ENCODE measurements around the gene MLLT1.

The MLLT1 gene

DNA sequence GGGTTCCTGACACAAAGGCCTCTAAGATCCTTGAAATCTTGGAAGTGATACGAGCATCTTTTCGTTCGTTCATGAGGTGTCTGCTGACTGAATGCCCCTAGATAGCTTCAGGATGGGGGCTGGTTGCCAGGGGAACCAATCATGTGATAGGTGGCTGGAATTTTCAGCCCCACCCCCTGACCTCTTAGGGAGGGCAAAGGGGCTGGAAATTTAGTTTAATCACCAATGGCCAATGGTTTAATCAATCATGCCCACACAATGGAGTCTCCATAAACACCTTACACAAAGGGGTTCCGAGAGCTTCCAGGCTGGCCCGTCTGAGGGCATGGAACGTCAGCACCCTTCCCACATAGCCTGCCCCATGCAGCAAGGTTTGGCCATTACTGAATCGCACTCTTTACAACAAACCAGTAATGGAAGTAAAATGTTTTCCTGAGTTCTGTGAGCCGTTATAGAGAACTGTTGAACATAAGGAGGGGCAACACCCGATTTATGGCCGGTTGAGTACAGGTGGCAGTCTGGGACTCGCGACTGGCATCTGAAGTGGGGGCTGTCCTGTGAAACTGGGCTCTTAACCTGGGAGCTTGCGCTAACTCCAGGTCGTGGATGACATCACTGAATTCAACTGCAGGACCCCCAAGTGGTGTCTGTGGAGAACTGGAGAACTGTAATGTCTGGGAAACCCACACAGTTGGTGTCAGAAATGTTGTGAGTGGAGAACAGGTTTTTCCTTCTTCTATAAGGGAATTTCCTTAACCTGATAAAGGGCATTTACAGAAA is 25.6 kb downstream of the MLLT1 start:
- no peak for DNase-seq

DNA sequence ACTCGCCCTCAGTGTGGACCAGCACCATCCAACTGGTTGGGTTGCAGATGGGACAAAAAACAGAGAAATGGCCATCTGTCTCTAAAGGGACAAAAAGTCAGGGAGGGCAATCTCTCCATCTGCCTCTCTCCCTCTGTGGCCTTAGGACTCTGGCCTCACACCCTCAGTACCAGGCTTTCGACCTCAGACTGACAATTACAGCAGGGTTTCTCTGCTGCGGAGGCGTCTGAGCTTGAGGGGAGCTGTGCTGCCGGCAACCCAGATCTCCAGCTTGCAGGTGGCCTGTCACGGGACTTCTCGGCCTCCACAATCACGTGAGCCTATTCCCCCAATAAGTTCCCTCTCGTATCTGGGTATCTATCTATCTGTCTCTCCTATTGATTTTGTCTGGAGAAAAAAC is 27.7 kb downstream of the MLLT1 start:
- no peak for DNase-seq

DNA sequence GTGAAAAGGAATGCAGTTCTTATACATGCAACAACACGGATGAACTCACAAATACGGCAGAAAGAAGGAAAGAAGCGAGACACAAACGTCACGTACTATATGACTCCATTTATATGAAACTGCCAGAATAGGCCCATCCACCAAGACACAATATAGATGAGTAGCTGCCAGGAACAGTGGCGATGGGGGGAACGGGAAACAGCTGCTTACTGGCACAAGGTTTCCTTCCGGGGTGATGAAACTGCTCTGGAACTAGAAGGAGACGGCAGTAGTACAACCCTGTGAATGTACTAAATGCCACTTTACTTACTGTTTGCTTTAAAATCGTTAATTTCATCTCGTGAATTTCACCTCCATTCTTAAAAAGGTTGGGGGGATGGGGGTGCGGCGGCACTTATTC is 28.9 kb downstream of the MLLT1 start:
- no peak for DNase-seq

DNA sequence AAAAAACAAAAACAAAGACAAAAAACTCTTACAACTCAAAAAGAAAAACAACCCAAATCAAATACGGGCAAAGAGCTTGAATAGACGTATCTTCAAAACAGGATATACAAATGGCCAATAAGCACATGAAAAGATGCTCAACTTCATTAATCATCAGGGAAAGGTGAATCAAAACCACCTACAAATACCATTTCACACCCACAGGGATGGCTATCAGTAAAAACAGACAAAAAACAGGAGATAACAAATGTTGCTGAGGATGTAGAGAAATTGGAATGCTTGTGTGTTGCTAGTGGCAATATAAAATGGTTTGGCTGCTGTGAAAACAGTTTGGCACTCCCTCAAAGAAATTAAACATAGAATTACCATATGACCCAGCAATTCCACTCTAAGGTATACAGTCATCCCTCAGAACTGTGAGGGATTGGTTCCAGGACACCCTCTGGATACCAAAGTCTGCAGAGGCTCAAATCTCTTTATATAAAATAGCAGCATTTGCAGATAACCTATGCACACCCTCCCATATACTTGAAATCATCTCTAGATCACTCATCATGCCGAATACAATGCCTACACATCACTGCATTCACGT is 29.7 kb downstream of the MLLT1 start:
- DNase-seq, result no peak

DNA sequence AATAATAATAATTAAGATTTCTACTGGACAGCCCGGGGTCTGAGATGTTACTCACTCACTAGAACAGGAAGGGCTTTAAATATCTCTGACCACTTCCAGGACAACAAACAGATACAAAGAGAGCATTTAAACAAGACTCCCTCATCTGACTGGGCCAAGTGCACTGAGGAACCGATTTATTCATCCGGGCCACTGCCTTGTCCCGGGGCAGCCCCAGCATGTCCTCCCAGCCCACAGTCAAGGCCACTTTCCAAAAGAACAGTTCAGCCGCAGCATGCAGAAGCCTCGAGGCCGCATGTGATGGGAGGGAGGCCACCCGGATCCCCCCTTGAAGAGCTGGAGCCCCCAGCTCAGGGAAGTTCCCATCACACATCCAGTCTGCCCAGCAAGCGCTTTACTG is 30.5 kb downstream of the MLLT1 start:
- DNase-seq, result no peak

DNA sequence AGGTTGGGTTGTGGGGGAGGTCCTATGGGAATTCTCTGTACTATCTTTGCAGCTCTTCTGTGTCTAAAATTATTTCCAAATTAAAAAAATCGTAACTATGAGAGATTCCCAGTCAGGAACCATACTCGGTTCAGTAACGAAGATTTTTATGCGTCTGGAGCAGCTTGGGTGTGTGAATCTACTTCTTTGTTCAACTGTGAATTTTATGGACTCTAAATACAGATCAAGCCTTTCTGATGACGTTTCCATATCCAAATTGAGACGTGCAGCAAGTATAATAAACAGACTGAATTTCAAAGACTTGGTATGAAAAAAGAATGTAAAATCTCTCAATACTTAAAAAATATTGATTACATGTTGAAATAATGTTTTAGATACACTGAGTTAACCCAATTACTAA is 30.9 kb downstream of the MLLT1 start:
- DNase-seq, result no peak

DNA sequence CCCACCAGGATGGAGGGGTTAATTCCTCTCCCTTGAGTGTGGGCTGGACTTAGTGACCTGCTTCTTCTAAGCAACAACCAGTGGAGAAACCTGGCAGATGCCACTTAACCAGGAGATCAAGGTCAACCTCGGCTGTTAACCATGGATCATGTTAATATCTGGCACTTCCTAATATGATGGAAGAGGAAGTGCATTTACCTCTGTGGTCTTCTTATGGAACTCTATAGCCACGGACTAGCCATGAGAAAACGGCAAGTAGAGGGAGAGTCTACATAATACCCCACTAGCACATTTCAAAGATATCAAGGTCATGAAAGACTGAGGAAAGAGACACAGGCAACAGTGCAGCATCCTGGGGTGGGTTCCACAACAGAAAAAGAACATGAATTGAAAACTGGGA is 31.4 kb downstream of the MLLT1 start:
- DNase-seq, result no peak

DNA sequence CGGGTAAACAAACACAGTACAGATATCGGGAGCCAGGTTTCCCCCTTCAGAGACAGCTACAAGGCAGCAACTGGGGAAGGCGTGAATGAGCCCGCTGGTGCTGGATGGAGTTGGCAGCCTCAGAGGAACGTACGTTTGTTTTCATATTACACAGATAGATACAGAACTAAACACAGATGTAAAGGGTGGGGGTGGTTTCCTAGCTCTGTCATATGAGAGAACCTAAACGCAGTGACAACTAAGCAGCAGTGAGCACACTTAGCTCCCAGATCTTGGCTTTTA is 32.8 kb downstream of the MLLT1 start:
- no peak for DNase-seq

DNA sequence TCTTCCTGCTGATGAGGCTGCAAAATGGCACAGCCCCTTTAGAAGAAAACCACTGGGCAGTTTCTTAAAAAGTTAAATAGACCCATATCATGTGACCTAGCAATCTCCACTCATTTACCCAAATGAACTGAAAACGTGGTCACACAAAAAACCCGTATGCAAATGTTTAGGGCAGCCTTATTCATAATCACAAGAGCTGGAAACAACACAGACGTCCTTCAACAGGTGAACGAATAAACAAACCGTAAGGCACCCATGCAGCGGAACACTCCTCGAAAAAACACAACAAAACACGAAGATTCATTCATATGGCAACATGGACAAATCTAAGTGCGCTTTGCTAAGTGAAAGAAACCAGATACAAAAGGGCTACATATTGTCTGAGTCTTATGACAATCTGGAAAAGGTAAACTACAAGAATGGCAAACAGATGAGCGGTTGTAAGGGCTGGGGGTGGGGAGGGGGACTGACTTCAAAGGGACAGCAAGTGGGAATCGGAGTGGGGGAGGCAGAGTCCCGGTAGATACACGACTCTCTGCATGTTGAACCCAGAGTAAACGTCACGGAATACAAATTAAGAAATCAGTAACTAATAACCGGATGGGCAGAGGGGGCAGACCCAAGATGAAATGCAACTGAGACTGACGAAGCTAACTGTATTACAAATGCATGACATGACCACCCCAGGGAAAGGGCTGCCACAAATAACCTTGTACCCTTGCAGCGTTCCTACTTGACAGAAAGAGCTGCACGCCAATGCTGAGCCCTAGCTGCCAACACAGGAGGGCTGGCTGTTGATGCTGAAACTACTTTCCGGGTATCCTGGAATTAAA is 33.4 kb downstream of the MLLT1 start:
- DNase-seq, result no peak

DNA sequence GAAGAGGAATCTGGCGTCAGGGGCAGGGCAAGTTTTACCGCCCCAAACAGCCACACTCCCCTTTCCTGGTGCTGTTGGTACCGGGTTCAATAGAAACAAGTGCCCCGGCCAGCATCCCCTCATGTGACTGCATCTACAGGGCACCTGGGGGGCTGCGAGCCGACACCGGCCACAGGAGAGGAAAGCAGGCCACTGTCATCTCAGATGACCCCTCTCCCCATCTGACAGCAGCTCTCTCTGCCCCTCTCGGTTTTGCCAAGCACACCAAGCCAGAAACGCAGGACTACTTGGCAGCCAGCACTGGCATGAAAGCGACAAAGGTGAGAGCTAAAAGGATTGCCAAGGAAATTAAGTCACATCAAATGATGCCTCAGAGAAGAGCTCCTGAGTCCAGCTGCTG is 37.1 kb downstream of the MLLT1 start:
- no peak for DNase-seq

DNA sequence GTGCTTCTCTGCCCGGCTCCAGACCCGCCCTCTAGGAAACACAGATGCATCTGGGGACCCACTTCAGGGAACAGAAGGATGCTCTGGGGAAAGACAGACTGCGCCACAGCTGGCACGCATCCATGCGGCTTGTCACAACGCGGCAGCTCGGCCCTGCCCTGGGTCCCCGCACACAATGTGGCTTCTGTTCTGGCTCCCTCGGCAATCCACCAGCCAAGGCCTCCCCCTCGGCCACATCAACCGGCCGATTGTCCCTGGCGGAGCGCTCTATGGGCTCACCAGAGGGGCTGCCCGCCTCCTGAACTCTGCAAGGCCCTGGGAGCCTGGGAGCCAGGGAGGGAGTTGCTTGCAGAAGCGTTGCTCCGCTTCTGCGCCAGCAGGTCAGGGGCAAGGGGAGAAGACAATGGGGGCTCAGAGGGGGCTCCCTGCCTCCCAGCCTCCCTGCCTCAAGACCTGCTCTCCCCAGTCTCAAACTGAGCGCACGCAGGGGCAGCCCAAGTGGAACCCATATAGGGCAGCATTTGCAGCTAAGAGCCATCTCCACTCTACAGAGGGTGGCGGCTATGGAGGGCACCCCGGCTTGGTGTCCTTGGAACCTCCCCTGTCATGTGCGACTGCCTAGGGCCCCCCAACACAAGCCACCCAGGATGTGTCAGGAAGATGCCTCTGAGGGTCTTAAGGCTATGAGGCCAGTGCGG is 37.9 kb downstream of the MLLT1 start:
- no peak for DNase-seq

DNA sequence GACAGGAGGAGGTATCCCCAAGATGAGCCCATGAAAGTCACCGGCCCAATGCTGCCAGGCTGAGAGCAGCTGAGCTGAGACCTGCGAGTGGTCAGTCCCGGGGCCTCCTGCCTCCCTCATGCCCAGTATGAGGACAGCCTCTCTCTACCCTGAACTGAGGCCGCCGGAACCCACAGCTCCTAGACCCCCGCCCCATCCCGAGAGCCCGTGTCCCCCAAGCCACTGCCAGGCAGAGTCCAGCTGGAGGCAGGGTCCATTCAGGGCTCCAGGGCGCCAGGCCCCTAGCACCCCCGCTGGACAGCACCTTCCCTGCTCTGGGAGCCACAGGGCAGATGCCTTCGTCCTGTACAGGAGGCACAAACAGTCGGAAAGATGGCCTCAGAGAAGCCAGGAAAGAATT is 38.7 kb downstream of the MLLT1 start:
- DNase-seq, result no peak

DNA sequence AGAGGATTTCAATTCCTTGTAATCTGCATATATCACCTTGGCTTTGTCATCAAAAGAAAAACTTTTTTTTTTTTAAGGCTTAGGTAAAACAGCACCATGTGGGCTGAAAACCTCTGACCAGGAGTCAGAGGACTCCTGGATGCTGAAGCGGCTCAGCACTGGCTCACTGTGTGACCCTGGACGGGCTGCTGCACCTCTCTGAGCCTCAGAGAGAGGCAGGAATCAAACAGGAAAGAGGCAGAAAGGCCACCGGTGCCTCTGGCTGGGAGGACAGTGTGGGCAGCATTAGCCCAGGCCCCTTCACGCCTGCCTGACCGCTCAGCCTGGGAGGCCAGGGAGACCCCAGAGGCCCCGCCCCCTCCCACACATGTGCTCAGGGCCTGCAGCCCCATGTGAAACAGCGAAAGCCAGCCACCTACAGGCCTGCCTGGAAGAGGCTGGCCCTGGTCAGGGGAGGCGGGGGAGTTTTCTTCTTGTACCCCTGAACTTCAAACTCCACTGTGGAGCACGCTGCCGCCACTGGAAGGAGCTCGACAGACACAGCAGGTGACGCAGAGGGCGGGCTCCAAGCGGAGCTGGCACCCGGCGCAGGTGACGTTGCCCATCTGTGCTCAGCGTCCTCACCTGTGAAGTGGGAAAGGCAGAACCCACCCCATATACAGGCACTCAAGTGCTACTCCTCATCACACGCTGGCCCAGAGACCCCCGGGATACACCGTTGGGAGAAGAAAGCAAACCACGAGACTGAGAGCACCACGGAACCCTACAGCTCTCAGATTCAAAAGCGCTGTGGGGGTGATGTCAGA is 39.7 kb downstream of the MLLT1 start:
- no peak for DNase-seq

DNA sequence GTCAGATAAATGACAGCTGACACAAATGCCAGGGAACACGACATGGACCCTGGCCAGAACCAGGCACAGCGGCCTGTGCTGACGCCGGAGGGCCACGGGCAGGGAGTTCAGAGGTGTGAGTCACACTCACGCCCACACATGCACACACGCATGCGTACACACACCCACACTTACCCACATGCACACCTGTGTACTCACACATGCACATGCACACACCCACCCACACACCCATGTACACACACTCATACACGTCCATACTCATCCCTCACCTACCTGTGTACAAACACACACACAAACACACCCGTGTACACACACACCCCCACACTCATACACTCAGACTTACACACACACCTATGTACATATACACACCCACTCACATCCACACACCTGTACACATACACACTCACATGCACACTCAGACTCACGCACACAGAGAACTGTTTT is 40.4 kb downstream of the MLLT1 start:
- no peak for DNase-seq

DNA sequence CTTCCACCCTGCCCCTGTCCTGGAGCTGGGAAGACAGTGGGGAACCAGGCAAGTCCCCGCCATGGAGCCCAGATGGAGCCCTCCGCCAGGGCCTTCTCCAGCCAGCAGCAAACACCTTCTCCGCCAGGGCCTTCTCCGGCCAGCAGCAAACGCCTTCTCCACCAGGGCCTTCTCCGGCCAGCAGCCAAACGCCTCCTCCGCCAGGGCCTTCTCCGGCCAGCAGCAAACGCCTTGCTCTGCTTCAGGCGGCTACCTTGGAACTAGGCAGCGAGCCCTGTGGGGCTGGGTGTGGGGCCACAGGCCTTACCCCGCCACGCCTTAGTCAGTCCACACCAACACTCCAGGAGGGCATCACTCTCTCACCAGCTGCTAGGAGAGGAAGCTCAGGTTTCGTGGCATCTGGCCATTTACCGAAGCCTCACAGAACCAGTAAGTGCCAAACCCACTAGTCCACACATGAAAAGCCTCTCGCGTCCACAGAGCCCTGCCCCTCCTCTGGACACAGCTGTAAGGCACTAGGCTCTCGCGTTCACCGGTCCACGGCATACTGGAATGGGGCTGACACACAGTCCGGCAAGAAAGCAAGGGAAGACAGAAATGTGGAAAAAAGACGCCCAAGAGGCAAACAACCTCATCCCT is 41.0 kb downstream of the MLLT1 start:
- DNase-seq, result no peak

DNA sequence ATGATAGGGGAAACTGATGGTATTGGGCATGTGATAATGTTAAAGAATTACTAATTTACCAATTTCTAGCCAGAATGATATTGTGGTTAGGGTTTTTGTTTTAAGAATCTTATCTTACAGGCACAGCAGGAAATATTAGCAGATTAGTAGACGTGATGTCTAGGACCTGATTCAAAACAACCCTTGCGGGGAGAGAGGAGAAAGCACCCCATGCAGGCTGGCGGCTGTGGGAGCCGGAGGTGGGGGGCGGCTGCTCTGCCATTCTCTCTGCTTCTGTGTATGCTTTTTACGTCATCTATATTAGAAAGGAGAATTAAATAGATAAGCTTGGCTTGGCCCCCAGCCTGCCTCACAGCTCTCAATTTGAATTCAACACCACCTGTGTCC is 41.5 kb downstream of the MLLT1 start:
- no peak for DNase-seq

DNA sequence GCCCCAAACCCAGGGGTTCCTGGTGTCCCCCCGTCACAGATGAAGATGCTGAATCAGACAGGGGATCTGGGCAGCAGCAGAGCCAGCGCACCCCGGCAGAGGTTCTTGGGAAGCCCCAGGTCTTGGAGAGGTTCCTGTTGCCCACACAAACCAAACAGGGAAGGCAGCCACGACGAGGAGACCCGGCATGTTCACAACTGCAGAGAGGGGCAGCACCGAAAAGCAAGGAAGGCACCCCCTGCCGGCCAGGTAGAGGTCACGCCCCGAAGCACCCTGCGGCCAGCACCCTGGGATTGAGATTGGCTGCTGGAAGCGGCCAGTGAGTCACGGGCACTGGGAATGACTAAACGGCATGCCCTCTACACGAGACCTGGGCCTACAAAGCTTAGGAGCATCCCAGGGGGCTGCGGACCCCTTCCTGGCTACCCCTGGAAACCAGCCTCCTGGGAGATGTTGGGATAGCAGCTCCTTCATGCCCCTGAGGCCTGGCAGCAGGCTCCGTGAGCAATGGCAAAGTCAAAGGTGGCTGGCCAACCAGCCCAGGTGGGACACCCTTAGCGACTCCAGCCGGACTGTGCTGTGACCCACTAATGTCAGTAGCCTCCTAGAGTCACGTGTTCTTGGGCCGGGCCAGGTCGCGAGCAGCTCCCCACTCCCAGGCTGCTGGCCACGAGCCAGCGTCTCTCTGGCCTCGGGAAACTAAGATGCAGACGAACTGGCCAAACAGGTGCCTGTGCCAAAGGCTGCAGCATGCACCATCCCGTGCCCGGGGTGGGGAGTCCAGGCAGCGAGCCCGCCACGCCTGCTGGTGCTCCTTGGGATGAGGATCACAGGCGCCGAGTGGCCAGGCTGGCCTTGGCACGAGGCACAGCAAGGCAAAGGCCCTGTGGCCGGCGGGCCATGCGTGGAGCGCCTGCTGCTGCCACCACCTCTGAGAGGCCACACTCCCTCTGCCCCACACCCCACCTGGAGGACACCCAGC is 43.2 kb downstream of the MLLT1 start:
- no peak for DNase-seq

DNA sequence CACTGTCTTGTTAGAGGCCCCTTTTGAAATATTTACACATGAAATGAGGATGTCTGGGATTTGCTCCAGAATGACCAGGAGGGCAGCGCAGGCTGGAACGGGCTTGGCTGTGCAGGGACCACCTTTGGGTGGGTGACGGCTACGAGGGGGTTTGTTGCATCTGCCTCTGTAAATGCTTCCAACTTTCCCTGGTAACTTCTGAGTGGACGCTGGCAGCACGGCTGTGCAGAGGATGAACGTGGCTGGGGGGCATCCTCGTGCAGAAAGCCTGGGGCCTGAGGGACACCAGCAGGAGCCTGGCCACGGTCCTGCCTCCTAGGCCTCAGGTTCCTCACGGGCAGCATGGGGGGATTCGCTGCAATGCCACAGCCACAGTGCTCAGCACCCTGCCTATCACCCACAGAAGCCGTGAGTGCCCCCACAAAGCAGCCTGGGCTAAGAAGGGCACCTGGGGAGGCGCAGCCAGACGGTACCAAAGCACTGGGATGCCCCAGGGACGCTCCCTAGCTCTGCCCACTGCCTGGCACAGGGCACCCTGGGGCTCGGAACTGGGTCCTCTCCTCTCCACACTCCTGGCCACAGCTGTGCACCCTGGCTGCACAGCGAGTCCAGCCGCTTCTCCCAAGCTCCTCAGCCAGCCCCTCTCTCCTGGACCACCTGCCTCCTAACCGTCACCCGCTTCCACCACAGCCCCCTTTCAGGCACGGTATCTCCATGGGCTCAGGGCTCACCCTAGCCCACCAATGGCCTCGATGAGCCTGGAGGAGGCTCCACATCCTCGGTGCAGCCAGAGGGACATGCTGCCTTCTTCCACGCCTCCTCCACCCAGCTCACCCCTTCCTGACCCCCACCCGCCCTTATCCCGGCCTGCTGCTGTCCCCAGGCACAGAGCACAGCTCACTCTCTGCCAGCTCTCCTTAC is 44.5 kb downstream of the MLLT1 start:
- DNase-seq, result no peak

DNA sequence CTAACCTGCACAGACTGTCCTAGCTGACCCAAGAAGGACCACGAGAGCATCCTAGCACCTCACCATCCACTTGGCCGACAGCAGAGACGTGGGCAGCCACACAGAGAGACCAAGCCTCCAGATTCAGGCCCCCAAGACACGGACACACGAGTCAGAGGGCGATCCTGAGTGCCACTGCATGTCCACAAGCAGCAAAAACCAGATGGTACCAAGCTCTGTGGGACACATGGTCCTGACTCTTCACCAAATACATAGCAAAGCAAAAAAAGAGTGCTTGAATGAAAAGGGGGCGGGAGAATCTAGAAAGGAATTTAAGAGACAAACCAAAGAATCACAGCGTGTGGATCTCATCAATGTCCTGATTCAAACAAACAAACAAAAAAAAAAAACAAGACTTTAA is 45.2 kb downstream of the MLLT1 start:
- DNase-seq, result no peak

Data from NCI-H187 (cell line).